B cell (primary cell): ENCODE data around the gene C19orf73. TPM values are rescaled to one million over a fixed set of nuclear protein-coding genes. Genes with fewer than 3 reads are reported as not detected.

Source experiments
- ATAC-seq: fragments of 200-7000 bp; cut with Tn5 transposase; one replicate; pipeline ENCODE4 v1.10.0; 2021; ENCODE audit warnings: low read depth, mild to moderate bottlenecking, moderate number of reproducible peaks, moderate library complexity
- CTCF ChIA-PET: fragments of 350-600 bp; sonication (Branson Sonifier 250); formaldehyde crosslinking; loops from one replicate; lab custom pipeline; 2021; ENCODE audit warnings: antibody characterized with exemption, inconsistent platforms; lab: Charles Lee
- POLR2A ChIA-PET: fragments of 350-600 bp; sonication (Branson Sonifier 250); formaldehyde crosslinking; loops from one replicate; lab custom pipeline; 2021; ENCODE audit warnings: antibody characterized with exemption; lab: Charles Lee
- DNase-seq: peaks from one replicate; pipeline ENCODE4 v3.0.0; 2013
- H2AFZ ChIP-seq: 2 replicates; pipeline ENCODE4 v1.6.1; 2012; ENCODE audit warnings: mild to moderate bottlenecking, low read depth, low read length; ENCODE audit not compliant: insufficient read depth, poor library complexity, severe bottlenecking
- H3K27ac ChIP-seq, 2 donors: 1 replicate in 1 of 2; 2 replicates in 1 of 2; pipeline ENCODE4 v1.5.1; 2012 to 2013; ENCODE audit warnings: low read length in 2 of 2, mild to moderate bottlenecking in 2 of 2, moderate library complexity in 1 of 2
- H3K27me3 ChIP-seq, 4 experiments: fragments of 200-600 bp in 1 of 4; sonication (generic) in 1 of 4; replicated peaks in 1 of 4; 1 replicate in 2 of 4; 2 replicates in 2 of 4; pipeline versions ENCODE4 v1.6.1 to v1.7.0; 2013 to 2016; ENCODE audit warnings: low read length in 3 of 4, mild to moderate bottlenecking in 2 of 4, mixed read lengths in 1 of 4, moderate library complexity in 1 of 4; ENCODE audit not compliant: insufficient read depth in 4 of 4, control insufficient read depth in 3 of 4; ENCODE audit errors: control extremely low read depth in 1 of 4
- H3K36me3 ChIP-seq, 2 experiments: replicated peaks in 1 of 2; 1 replicate in 1 of 2; 2 replicates in 1 of 2; pipeline versions ENCODE4 v1.6.1 to v1.7.1; 2013; ENCODE audit warnings: low read length in 1 of 2; ENCODE audit not compliant: insufficient read depth in 2 of 2, control insufficient read depth in 1 of 2; ENCODE audit errors: control extremely low read depth in 1 of 2, extremely low read depth in 1 of 2
- H3K4me1 ChIP-seq, 2 donors: fragments of 200-600 bp in 1 of 2; sonication (generic) in 1 of 2; 1 replicate in 1 of 2; 2 replicates in 1 of 2; pipeline versions ENCODE4 v1.5.1 to v1.6.1; 2013 to 2017; ENCODE audit warnings: low read length in 2 of 2; ENCODE audit not compliant: control insufficient read depth in 2 of 2, insufficient read depth in 2 of 2
- H3K4me2 ChIP-seq: replicated peaks from 2 replicates; pipeline ENCODE3; 2012; ENCODE audit warnings: mild to moderate bottlenecking, low read depth, low read length; ENCODE audit not compliant: poor library complexity, severe bottlenecking
- H3K4me3 ChIP-seq, 5 experiments: fragments of 200-600 bp in 1 of 5; sonication (generic) in 1 of 5; 1 replicate in 3 of 5; 2 replicates in 2 of 5; pipeline versions ENCODE4 v1.5.1 to v1.7.0; 2011 to 2016; ENCODE audit warnings: low read length in 4 of 5, mild to moderate bottlenecking in 4 of 5, low read depth in 2 of 5, control low read depth in 1 of 5, moderate library complexity in 1 of 5; ENCODE audit not compliant: insufficient read depth in 1 of 5; ENCODE audit errors: control extremely low read depth in 1 of 5, extremely low read depth in 1 of 5
- H3K79me2 ChIP-seq: fragments of 200-600 bp; sonication (generic); one replicate; pipeline ENCODE4 v1.6.0; 2016; ENCODE audit warnings: low read length; ENCODE audit not compliant: control insufficient read depth, insufficient read depth
- H3K9ac ChIP-seq: fragments of 200-600 bp; sonication (generic); 2 replicates; pipeline ENCODE4 v1.6.1; 2017; ENCODE audit warnings: mild to moderate bottlenecking, low read length, moderate library complexity
- H3K9me3 ChIP-seq, 3 donors: one replicate each; pipeline versions ENCODE4 v1.6.1 to v1.7.1; 2013; ENCODE audit warnings: low read length in 2 of 3; ENCODE audit not compliant: control insufficient read depth in 2 of 3, insufficient read depth in 1 of 3; ENCODE audit errors: control extremely low read depth in 1 of 3
- H4K20me1 ChIP-seq: 2 replicates; pipeline ENCODE4 v1.6.0; 2012; ENCODE audit warnings: mild to moderate bottlenecking, low read length; ENCODE audit not compliant: insufficient read depth, control insufficient read depth, poor library complexity, severe bottlenecking
- H3K27ac Mint-ChIP-seq: one replicate; pipeline ENCODE4 v1.8.0; 2021; ENCODE audit warnings: mixed read lengths
- H3K27me3 Mint-ChIP-seq: one replicate; pipeline ENCODE4 v1.8.0; 2021; ENCODE audit warnings: mixed read lengths
- H3K4me1 Mint-ChIP-seq: one replicate; pipeline ENCODE4 v1.8.0; 2021; ENCODE audit warnings: mixed read lengths
- H3K4me3 Mint-ChIP-seq: one replicate; pipeline ENCODE4 v1.8.0; 2021; ENCODE audit warnings: mixed read lengths
- H3K9me3 Mint-ChIP-seq: one replicate; pipeline ENCODE4 v1.8.0; 2022; ENCODE audit warnings: mixed read lengths; ENCODE audit not compliant: insufficient read depth
- EZH2 ChIP-seq: IDR thresholded peaks from 2 replicates; pipeline ENCODE4 v1.6.1; 2012; ENCODE audit warnings: borderline replicate concordance, low read depth, mild to moderate bottlenecking, moderate library complexity, low read length; ENCODE audit not compliant: insufficient read depth, poor library complexity, severe bottlenecking
- WGBS: methylation state at CpG from one replicate; pipeline ENCODE4 v1.1.5; 2013; ENCODE audit warnings: missing lambda C conversion rate; ENCODE audit not compliant: insufficient coverage; 5-methylcytosine and 5-hydroxymethylcytosine counted together
- intact Hi-C: fragments of 100-400 bp; cut with micrococcal nuclease; formaldehyde crosslinking; loops from one replicate; pipeline ENCODE4 v1.10.0; 2022
- polyA plus RNA-seq: library from polyadenylated mRNA; depleted of rRNA; stranded (reverse); fragments of >200 nt; gene quantifications from 2 replicates; pipeline ENCODE4 v1.2.3, GENCODE V29; 2012
- total RNA-seq, 2 donors: library from RNA; stranded (reverse); fragments of 120-200 nt in 1 of 2; gene quantifications; 1 replicate in 1 of 2; 2 replicates in 1 of 2; pipeline versions ENCODE4 v1.2.3 to v1.2.4, GENCODE V29; 2013 to 2022
- TF ChIP-seq, protein P1 (sequence below): fragments of 200-600 bp; IDR thresholded peaks from one replicate; pipeline ENCODE4 v1.8.0; 2022; ENCODE audit warnings: antibody characterized with exemption, mild to moderate bottlenecking

C19orf73 gene
- total and polyA plus RNA-seq, 2 donors (not counting 1 experiment from before 2014, with no cell fraction given), result 3.9 to 8.2 TPM

- Histone ChIP-seq H3K27ac (no peak overlapping the region), H3K9me3 (peaks cover 0 to 16% (median 0%) of the 10 kb centered on the region in 3 donors), H3K36me3 (no peaks in the 10 kb centered on the region), H2AFZ (no peak overlapping the region), H4K20me1 (no peaks in the 10 kb centered on the region), H3K27me3 (peaks cover 0 to 41% (median 8%) of the 10 kb centered on the region in 4 experiments), H3K79me2 (no peaks in the 10 kb centered on the region), H3K9ac (no peak overlapping the region), H3K4me3 (no peak overlapping the region), H3K4me1 (peaks cover 12 to 13% of the 10 kb centered on the region in 2 donors), H3K4me2 (no peak overlapping the region)
- CTCF ChIA-PET, result no interaction called here
- 77% methylated on average over 6 of the region's 7 CpGs for WGBS
- POLR2A ChIA-PET, result no interaction called here
- Mint-ChIP-seq H3K4me1 (peaks cover 10% of the 10 kb centered on the region), H3K27me3 (peaks cover 36% of the 10 kb centered on the region), H3K27ac (no peak overlapping the region), H3K9me3 (no peaks in the 10 kb centered on the region), H3K4me3 (no peak overlapping the region)
- TF ChIP-seq EZH2, result no peak
- TF ChIP-seq, protein P1, sequence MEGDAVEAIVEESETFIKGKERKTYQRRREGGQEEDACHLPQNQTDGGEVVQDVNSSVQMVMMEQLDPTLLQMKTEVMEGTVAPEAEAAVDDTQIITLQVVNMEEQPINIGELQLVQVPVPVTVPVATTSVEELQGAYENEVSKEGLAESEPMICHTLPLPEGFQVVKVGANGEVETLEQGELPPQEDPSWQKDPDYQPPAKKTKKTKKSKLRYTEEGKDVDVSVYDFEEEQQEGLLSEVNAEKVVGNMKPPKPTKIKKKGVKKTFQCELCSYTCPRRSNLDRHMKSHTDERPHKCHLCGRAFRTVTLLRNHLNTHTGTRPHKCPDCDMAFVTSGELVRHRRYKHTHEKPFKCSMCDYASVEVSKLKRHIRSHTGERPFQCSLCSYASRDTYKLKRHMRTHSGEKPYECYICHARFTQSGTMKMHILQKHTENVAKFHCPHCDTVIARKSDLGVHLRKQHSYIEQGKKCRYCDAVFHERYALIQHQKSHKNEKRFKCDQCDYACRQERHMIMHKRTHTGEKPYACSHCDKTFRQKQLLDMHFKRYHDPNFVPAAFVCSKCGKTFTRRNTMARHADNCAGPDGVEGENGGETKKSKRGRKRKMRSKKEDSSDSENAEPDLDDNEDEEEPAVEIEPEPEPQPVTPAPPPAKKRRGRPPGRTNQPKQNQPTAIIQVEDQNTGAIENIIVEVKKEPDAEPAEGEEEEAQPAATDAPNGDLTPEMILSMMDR, result no peak
- no peak for ATAC-seq
- intact Hi-C loops, result loop anchor here (10.0 kb wide), 1 partner anchor 64 kb away; no protein-coding TSS in a partner anchor
- DNase-seq, result no peak
These were observed 22.0 kb upstream of the C19orf73 start for GRCh38 chr19:49140951-49141350.

- TF ChIP-seq, protein P1, result no peak
- no peak for TF ChIP-seq EZH2
- Histone ChIP-seq H3K9ac (no peak overlapping the region), H3K4me3 (no peak overlapping the region), H3K9me3 (peaks cover 0 to 24% (median 2%) of the 10 kb centered on the region in 3 donors), H3K27ac (no peak overlapping the region), H4K20me1 (no peaks in the 10 kb centered on the region), H2AFZ (no peak overlapping the region), H3K4me2 (no peak overlapping the region), H3K4me1 (peaks cover 6 to 11% of the 10 kb centered on the region in 2 donors), H3K36me3 (no peaks in the 10 kb centered on the region), H3K27me3 (peaks cover 0 to 35% (median 7%) of the 10 kb centered on the region in 4 experiments), H3K79me2 (no peaks in the 10 kb centered on the region)
- POLR2A ChIA-PET, result no interaction called here
- DNase-seq (no peak), ATAC-seq (no peak)
- intact Hi-C loops, result no loop called here
- H3K4me1 Mint-ChIP-seq, result peaks cover 9% of the 10 kb centered on the region
- no peaks in the 10 kb centered on the region for H3K9me3 Mint-ChIP-seq
- H3K27me3 Mint-ChIP-seq, result peaks cover 39% of the 10 kb centered on the region
- CTCF ChIA-PET, result no interaction called here
- no peak overlapping the region for H3K27ac Mint-ChIP-seq
- 94% methylated on average over 10 of the region's 10 CpGs for WGBS
- no peak overlapping the region for H3K4me3 Mint-ChIP-seq
These were observed 17.8 kb upstream of the C19orf73 start for GRCh38 chr19:49136771-49137171.
